Activated T-cell treated with anti-CD3 and anti-CD28 coated beads, Interleukin-2, amount 50 U/mL, for 24 hours (primary cell): ENCODE data around the gene ORM1.

Source experiments
- DNase-seq: peaks from one replicate; pipeline ENCODE4 v3.0.0-alpha.2; 2020
- H3K27ac Mint-ChIP-seq: 2 replicates; pipeline ENCODE4 v1.8.0; 2020; ENCODE audit warnings: mild to moderate bottlenecking, mixed read lengths
- H3K27me3 Mint-ChIP-seq: 2 replicates; pipeline ENCODE4 v1.8.0; 2020; ENCODE audit warnings: mixed read lengths
- H3K36me3 Mint-ChIP-seq: 2 replicates; pipeline ENCODE4 v1.8.0; 2020; ENCODE audit warnings: low read depth, mixed read lengths
- H3K4me1 Mint-ChIP-seq: 2 replicates; pipeline ENCODE4 v1.8.0; 2020; ENCODE audit warnings: low read depth, mixed read lengths
- H3K4me3 Mint-ChIP-seq: 2 replicates; pipeline ENCODE4 v1.8.0; 2020; ENCODE audit warnings: mild to moderate bottlenecking, moderate library complexity, mixed read lengths
- H3K9me3 Mint-ChIP-seq: 2 replicates; pipeline ENCODE4 v1.8.0; 2020; ENCODE audit warnings: mixed read lengths

ORM1 gene

DNA sequence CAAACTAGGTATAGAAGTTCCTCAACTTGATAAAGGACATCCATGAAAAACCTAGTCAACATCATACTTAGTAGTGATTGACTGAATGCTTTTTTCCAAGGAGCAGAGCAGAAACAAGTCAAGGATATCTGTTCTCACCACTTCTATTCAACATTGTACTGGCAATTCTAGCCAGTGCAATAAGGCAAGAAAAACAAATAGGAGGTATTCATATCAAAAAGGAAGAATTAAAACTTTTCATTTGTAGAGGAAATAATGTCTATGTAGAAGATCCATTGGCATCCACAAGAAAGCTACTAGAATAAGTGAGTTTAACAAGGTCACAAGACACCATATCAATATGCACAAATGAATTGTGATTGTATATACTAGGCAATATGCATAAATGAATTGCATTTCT lies 28.2 kb upstream of the ORM1 start:
- H3K27me3 Mint-ChIP-seq = peaks cover 9% of the 10 kb centered on the region
- H3K4me3 Mint-ChIP-seq = no peak overlapping the region
- peaks cover 2% of the 10 kb centered on the region for H3K4me1 Mint-ChIP-seq
- peaks cover 17% of the 10 kb centered on the region for H3K9me3 Mint-ChIP-seq
- H3K27ac Mint-ChIP-seq = no peak overlapping the region
- peaks cover 8% of the 10 kb centered on the region for H3K36me3 Mint-ChIP-seq
- no peak for DNase-seq

DNA sequence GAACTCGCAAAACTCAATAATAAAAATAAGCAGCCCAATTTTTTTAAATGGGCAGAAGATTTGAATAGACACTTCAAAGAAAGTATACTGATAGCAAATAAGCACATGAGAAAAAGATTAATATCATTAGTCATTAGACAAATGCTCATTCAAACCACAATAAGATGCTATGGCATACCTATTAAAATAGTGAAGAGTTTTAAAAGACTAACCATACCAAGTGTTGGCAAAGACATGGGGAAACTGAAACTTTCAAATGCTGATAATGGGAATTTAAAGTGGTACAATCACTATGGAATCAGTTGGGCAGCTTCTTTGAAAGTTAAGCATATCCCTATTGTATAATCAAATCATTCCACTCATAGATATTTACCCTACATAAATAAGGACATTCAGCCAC lies 26.6 kb upstream of the ORM1 start:
- no peaks in the 10 kb centered on the region for H3K4me1 Mint-ChIP-seq
- peaks cover 17% of the 10 kb centered on the region for H3K9me3 Mint-ChIP-seq
- no peak overlapping the region for H3K27ac Mint-ChIP-seq
- no peak overlapping the region for H3K4me3 Mint-ChIP-seq
- peaks cover 8% of the 10 kb centered on the region for H3K36me3 Mint-ChIP-seq
- H3K27me3 Mint-ChIP-seq = peaks cover 5% of the 10 kb centered on the region
- no peak for DNase-seq

- peaks cover 16% of the 10 kb centered on the region for H3K9me3 Mint-ChIP-seq
- no peak overlapping the region for H3K4me3 Mint-ChIP-seq
- peaks cover 8% of the 10 kb centered on the region for H3K36me3 Mint-ChIP-seq
- H3K27me3 Mint-ChIP-seq = peaks cover 3% of the 10 kb centered on the region
- DNase-seq = peak; percentile 7
- H3K4me1 Mint-ChIP-seq = no peaks in the 10 kb centered on the region
- no peak overlapping the region for H3K27ac Mint-ChIP-seq
These were observed 23.4 kb upstream of the ORM1 start for GRCh38 chr9:114299286-114300152.

- peak; percentile 22 for DNase-seq
- Mint-ChIP-seq H3K9me3 (peaks cover 8% of the 10 kb centered on the region), H3K4me3 (no peak overlapping the region), H3K4me1 (no peaks in the 10 kb centered on the region), H3K27ac (no peak overlapping the region), H3K27me3 (peaks cover 3% of the 10 kb centered on the region), H3K36me3 (peaks cover 7% of the 10 kb centered on the region)
These were observed 22.6 kb upstream of the ORM1 start for GRCh38 chr9:114300153-114300845.

GRCh38 chr9:114300846-114301797 lies 21.8 kb upstream of the ORM1 start:
- DNase-seq = peak; percentile 13
- Mint-ChIP-seq H3K27ac (no peak overlapping the region), H3K4me3 (no peak overlapping the region), H3K4me1 (peaks cover 4% of the 10 kb centered on the region), H3K27me3 (no peaks in the 10 kb centered on the region), H3K9me3 (peaks cover 2% of the 10 kb centered on the region), H3K36me3 (peaks cover 1% of the 10 kb centered on the region)

GRCh38 chr9:114301798-114302565 lies 20.9 kb upstream of the ORM1 start:
- H3K4me1 Mint-ChIP-seq = peaks cover 4% of the 10 kb centered on the region
- H3K27ac Mint-ChIP-seq = no peak overlapping the region
- no peaks in the 10 kb centered on the region for H3K9me3 Mint-ChIP-seq
- H3K36me3 Mint-ChIP-seq = no peaks in the 10 kb centered on the region
- H3K4me3 Mint-ChIP-seq = no peak overlapping the region
- DNase-seq = peak; percentile 13
- no peaks in the 10 kb centered on the region for H3K27me3 Mint-ChIP-seq

GRCh38 chr9:114302727-114303126 lies 20.2 kb upstream of the ORM1 start:
- Mint-ChIP-seq H3K27ac (no peak overlapping the region), H3K4me3 (no peak overlapping the region), H3K4me1 (peaks cover 4% of the 10 kb centered on the region), H3K9me3 (no peaks in the 10 kb centered on the region), H3K27me3 (no peaks in the 10 kb centered on the region), H3K36me3 (no peaks in the 10 kb centered on the region)
- DNase-seq = peak; percentile 2

GRCh38 chr9:114303571-114303970 lies 19.3 kb upstream of the ORM1 start:
- H3K27me3 Mint-ChIP-seq = no peaks in the 10 kb centered on the region
- no peak overlapping the region for H3K27ac Mint-ChIP-seq
- H3K36me3 Mint-ChIP-seq = no peaks in the 10 kb centered on the region
- DNase-seq = peak; percentile 7
- no peak overlapping the region for H3K4me3 Mint-ChIP-seq
- H3K9me3 Mint-ChIP-seq = no peaks in the 10 kb centered on the region
- peaks cover 4% of the 10 kb centered on the region for H3K4me1 Mint-ChIP-seq

- Mint-ChIP-seq H3K4me1 (peaks cover 4% of the 10 kb centered on the region), H3K27ac (no peak overlapping the region), H3K36me3 (no peaks in the 10 kb centered on the region), H3K4me3 (no peak overlapping the region), H3K9me3 (no peaks in the 10 kb centered on the region), H3K27me3 (no peaks in the 10 kb centered on the region)
- no peak for DNase-seq
These were observed 18.9 kb upstream of the ORM1 start for GRCh38 chr9:114303977-114304376.

DNA sequence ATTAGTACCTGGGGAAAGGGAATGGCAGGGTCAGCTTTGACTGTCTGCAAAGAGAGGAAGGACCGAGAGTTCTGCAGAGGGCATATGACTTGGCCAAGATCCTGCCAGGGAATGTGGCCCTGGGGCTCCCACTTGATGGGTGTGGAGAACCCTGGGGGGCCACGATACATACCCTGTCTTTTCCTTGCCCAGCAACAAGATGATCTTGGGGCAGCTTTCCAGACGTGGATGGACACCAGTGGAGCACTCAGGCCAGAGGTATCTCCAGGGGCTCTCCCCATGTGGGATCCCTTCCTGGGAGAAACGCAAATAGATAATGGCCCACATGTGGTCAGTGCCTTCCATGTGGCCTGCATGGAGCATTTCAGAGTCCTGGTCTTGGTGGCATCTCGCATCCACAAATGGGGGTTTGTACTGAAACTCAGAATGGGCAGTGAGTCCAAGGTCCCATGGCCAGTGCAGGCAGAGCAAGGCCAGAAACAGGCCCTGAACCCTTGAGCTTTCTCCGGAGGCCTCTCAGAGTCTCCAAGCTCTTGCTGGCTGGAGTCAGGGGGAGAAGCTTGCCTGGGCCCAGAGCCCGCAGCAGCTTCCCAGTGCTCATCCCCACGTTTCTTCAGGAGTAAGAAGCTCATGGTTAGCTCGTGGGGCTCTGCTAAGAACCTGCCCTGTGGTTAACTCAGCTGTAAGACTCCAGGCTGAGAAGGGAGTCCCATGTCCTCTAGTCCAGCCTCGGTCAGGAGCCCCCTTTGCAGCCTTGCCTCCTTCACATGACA lies 18.3 kb upstream of the ORM1 start:
- DNase-seq = peak; percentile 17
- no peak overlapping the region for H3K27ac Mint-ChIP-seq

GRCh38 chr9:114307899-114308267 lies 15.0 kb upstream of the ORM1 start:
- H3K27ac Mint-ChIP-seq = peak overlapping the region; percentile 44
- peak; percentile 7 for DNase-seq
- no peaks in the 10 kb centered on the region for H3K27me3 Mint-ChIP-seq
- H3K4me3 Mint-ChIP-seq = no peak overlapping the region
- H3K4me1 Mint-ChIP-seq = peaks cover 4% of the 10 kb centered on the region
- H3K36me3 Mint-ChIP-seq = no peaks in the 10 kb centered on the region
- no peaks in the 10 kb centered on the region for H3K9me3 Mint-ChIP-seq

More for the DNA sequence above, 18.3 kb upstream of the ORM1 start:
- peaks cover 4% of the 10 kb centered on the region for H3K4me1 Mint-ChIP-seq
- no peak overlapping the region for H3K4me3 Mint-ChIP-seq
- H3K27me3 Mint-ChIP-seq = no peaks in the 10 kb centered on the region
- H3K9me3 Mint-ChIP-seq = no peaks in the 10 kb centered on the region
- no peaks in the 10 kb centered on the region for H3K36me3 Mint-ChIP-seq

DNA sequence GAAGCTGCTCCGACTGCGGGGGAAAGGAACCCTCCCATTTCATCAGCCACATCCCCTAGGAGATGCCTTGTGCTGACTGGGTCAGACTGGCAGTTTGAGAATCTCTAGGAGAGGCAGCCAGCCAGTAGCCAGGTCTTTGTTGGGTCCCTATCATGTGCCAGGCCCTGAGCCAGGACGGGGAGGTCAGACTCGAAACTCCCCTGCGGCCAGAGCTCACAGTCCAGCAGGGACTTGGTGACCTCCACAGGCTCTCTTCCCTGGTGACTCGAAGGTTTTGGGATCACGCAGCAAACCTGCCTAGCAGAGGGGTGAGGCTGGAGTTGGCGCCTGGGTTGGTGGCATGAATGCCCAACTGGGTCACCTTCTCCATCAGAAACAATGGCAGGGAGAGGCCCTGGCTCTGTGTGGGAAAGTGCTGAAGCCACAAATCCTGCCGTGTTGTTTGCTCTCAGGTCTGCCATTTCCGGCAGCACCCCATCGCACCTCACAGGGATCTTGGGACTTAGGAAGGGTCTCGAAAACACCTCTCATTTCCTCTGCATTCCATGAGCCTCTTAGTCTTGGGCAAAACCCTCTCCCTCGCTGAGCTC lies 14.4 kb upstream of the ORM1 start:
- no peak overlapping the region for H3K27ac Mint-ChIP-seq
- peak; percentile 13 for DNase-seq
- no peaks in the 10 kb centered on the region for H3K27me3 Mint-ChIP-seq
- no peaks in the 10 kb centered on the region for H3K9me3 Mint-ChIP-seq
- H3K4me3 Mint-ChIP-seq = no peak overlapping the region
- H3K36me3 Mint-ChIP-seq = no peaks in the 10 kb centered on the region
- H3K4me1 Mint-ChIP-seq = peaks cover 4% of the 10 kb centered on the region

GRCh38 chr9:114309096-114309495 lies 13.8 kb upstream of the ORM1 start:
- Mint-ChIP-seq H3K4me1 (peaks cover 4% of the 10 kb centered on the region), H3K36me3 (no peaks in the 10 kb centered on the region), H3K9me3 (no peaks in the 10 kb centered on the region), H3K27ac (no peak overlapping the region), H3K4me3 (no peak overlapping the region), H3K27me3 (no peaks in the 10 kb centered on the region)
- DNase-seq = no peak
